AG08396 (cell line): Measurements from ENCODE around the gene TNFRSF13B.
"Not testable (repeated sequence)": the region's sequence is repeated elsewhere in the genome, so short reads cannot be mapped to it uniquely, and the experiment has no call there.

Experiments used
- DNase-seq: peaks from one replicate; pipeline ENCODE4 v3.0.0; 2012; ENCODE audit warnings: low spot score, mixed read lengths

TNFRSF13B gene

GRCh38 chr17:17004997-17005614 lies 33.2 kb upstream of the TNFRSF13B start:
- not testable (repeated sequence) for DNase-seq

GRCh38 chr17:17004251-17004996 lies 32.5 kb upstream of the TNFRSF13B start:
- no peak for DNase-seq

GRCh38 chr17:17002731-17003715 lies 31.1 kb upstream of the TNFRSF13B start:
- DNase-seq = not testable (repeated sequence)

- DNase-seq = peak; percentile 87
Measured at GRCh38 chr17:17001874-17002520, 30.1 kb upstream of the TNFRSF13B start.

- DNase-seq = no peak
Measured at GRCh38 chr17:17001076-17001777, 29.3 kb upstream of the TNFRSF13B start.

GRCh38 chr17:16999931-17000625 lies 28.2 kb upstream of the TNFRSF13B start:
- DNase-seq = no peak

- DNase-seq = no peak
Measured at GRCh38 chr17:16997514-16998429, 25.9 kb upstream of the TNFRSF13B start.

- DNase-seq = not testable (repeated sequence)
Measured at GRCh38 chr17:16996726-16997125, 24.8 kb upstream of the TNFRSF13B start.

- no peak for DNase-seq
Measured at GRCh38 chr17:16995930-16996329, 24.0 kb upstream of the TNFRSF13B start.

GRCh38 chr17:16994631-16995030 lies 22.7 kb upstream of the TNFRSF13B start:
- DNase-seq = no peak

- peak; percentile 88 for DNase-seq
Measured at GRCh38 chr17:16991349-16992009, 19.6 kb upstream of the TNFRSF13B start.

GRCh38 chr17:16989953-16990860 lies 18.3 kb upstream of the TNFRSF13B start:
- peak; percentile 70 for DNase-seq

- no peak for DNase-seq
Measured at GRCh38 chr17:16989230-16989952, 17.5 kb upstream of the TNFRSF13B start.

GRCh38 chr17:16988749-16989229 lies 16.9 kb upstream of the TNFRSF13B start:
- DNase-seq = no peak

GRCh38 chr17:16987830-16988601 lies 16.1 kb upstream of the TNFRSF13B start:
- DNase-seq = peak; percentile 86
